Inflammatory macrophage treated with lipopolysaccharide for 1 hour (primary cell): ENCODE measurements around the gene NT5C3A.
"Not testable (repeated sequence)": the region's sequence is repeated elsewhere in the genome, so short reads cannot be mapped to it uniquely, and the experiment has no call there.

Source experiments
- DNase-seq, 2 donors: peaks; one replicate each; pipeline ENCODE4 v3.0.0-alpha.2; 2020 to 2022

NT5C3A gene

DNA sequence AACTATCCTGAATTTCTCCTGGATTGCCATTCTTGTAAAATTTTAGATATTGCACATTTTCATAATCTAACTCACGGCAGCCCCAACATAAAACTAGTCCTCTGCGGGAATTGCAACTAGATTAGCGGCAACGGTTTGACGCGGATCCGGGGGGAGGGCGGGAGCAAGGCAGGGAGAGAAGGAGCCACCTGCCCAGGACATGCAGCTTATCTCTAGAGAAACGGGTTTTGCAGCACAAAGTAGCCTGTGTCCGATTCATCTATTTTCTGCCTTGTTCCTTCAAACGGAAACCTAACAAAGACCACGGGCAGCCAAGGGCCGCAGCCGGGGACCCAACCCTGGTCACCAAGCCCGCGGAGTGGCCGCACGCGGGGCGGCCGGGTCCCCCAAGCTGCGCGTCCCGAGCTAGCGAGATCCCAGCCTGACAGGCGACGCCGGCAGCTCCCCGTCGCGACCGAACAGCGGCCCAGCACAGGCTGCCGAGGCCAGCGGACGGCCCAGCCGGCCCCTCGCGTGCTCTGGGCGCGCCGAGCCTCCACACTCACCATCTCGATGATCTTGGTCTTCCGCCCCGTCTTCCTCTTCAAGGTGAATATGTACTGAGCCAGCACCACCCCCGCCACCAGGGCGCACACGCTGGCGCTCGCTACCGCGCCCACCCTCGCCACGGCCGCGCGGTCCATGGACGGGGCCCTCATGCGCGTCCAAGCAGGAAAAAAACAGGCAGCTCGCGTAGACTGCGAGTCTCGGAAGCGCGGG, at the start of gene NT5C3A:
NT5C3A (minus strand) TSS at position 754 of the 759 bp plus-strand sequence; CDS start at position 683, 71 bp downstream.
- DNase-seq: peak; percentile 19 to 24

DNA sequence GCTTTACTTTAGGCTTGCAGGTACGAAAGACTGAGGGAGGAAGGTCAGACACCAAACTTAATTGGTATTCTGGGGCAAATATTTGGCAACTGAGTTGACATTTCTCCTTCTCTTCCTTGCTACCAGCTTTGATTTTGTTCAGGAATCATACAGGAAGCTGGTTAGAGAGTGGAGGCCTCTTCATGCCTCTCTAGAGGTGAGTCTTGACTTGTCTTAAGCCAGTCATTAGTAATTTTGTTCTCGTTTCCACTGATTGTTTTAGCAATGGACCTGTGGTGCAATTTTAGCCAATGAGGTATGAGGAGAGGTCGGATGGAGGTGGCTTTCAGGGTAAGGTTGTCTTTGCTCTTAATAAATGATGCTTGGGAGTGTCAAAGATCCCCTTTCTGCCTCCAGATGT, 49.0 kb upstream of the NT5C3A start:
- DNase-seq: no peak

DNA sequence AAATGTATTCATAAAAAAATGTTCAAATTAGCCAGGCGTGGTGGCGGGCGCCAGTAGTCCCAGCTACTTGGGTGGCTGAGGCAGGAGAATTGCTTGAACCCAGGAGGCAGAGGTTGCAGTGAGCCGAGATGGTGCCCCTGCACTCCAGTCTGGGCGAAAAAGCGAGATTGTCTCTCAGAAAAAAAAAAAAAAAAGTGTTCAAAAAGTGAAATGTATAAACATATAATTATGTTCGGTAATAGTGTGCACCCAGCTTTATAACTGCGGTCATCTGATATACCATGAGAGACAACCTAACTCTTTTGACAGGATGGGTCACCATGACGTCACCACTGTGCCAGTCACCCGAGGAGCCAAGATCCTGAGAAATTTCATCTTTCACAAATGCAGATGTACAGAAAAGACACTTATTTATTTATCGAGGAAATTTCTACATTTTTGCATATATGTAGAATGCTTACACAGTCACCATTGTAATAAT, 47.2 kb upstream of the NT5C3A start:
- peak; percentile 24 to 27 for DNase-seq

DNA sequence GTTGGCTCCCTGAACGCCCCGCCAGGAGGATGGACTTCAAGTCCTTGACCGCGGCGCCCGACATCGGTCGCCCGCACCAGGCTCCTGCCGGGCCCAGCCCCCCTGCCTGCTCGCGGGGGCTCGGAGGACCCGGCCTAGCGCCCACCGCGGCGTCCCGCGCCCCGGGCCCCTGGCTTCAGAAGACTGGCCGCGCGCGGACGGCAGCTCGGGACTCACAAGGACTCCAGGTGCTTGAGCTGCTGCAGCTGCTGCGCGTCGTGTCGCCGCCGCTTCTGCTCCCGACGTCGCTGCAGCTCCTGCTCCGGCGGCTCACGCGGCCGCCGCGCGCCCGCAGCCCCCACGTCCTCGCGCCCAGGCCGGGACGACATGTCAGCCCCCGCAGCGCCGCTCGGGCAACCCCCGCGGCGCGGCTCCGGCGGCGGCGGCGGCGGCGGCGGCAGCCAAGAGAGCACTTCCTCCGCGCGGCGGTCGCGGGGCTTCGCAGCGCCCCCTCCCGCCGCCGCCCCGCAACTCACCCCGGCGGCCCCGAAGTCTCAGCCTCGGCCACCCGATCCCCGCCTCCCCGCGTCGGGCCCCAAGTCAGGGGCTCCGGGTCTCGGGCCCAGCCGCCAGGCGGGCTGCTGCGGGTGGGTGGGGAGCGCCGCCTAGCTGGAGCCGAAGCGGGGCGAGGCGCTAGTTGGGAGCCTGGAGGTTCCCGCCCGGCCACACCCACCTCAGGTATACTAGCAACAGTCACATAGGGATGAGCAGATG, 46.6 kb upstream of the NT5C3A start, which contains the start of gene RP9:
RP9 (minus strand) TSS at position 400 of the 753 bp plus-strand sequence; CDS start at position 368, 32 bp downstream.
- DNase-seq: peak; percentile 63 to 77

DNA sequence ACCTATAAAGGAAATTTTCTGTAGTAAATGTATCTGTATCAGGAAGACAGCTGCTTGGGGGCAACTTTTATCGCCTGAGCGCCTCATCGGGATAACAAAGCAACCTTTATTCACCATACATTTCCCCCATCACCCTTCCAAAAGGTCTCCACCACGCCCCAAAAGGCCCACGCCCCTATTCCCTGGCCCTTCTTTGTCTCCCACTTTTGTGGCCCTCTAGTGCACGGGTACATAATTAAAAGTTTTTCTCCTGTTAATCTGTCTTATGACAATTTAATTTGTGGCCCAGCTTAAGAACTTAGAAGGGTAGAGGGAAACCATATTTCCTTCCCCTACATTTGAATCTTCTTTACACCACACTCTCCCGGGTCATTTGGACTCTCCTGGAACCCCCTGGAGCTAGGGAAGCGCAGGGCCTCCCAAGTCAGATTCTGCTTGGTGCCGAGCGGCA, 46.0 kb upstream of the NT5C3A start:
- DNase-seq: peak; percentile 20 to 34

DNA sequence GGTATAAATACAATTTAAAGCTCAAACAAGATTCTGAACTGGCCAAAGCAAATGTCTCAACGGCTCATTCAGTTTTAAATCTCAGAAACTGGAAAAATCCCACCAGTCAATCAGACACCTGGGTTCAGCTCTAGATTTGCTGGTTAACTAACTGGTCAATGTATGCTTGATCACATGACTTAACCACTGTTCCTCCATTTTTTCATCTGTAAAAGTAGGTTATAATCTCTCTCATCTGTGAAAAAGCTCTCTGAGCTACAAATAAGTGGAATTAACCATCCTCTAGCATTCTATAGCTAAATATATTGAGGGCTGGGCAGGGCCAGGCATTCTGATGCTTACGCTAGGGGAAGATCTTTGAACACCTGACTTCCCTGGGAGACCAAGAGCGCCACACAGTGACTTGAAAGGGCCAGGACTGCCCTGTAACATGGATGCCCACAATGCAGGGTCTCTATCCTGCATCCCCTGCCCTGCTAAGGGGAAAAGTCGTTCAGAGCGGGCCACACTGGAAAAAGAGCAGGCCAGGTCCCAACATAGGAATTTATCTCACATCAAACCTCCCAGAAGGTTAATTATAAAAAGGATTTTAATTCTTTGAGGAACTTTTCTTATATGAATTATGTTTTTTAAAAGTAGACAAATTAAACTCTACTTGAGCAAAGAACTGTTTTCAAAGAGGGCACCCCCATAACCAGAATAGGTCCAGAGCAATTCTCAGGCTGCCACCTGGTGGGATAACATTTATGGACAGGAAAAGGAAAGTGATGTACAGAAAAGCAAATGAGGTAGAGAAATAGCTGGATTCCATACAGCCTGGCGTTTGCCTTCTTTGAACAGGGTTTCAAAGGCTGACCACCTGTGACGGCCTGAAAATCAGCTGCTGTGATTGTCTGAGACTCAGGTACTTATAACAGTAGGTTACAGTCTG, 44.8 kb upstream of the NT5C3A start:
- peak; percentile 35 to 44 for DNase-seq

DNA sequence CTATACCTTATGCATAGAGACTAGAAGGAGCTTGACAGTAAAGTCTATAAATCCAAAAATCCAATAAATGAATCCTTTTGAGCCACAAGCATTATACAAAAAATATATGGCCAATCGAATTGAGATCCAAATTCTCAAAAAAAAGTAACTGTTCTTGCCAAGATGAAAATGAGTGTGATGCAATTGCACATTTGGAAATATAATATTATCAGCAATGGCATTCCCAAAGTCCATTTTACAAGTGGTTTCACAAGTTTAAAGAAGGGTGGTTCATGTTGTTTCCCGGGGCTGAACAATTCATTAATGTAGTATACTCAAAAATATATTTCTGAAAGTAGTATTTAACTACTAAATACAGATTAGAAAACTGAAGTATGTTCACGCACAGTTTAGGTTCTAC, 39.3 kb upstream of the NT5C3A start:
- no peak for DNase-seq

DNA sequence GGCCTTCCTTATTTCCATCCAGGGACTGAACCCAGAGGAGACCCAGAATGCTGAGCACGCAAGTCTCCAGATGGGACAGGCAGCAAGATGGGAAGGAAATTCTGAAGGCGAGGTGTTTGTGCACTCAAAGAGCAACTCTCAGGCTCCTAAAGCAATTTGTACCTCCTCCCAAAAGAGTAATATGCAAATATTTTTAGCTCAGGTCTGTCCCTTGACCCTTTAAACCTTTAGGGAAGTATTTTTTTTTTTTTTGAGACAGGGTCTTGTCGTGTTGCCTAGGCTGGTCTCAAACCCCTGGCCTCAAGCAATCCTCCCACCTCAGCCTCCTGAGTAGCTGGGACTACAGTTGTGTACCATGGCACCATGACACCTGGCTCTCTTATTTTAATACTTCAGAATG, 38.2 kb upstream of the NT5C3A start:
- DNase-seq: no peak

DNA sequence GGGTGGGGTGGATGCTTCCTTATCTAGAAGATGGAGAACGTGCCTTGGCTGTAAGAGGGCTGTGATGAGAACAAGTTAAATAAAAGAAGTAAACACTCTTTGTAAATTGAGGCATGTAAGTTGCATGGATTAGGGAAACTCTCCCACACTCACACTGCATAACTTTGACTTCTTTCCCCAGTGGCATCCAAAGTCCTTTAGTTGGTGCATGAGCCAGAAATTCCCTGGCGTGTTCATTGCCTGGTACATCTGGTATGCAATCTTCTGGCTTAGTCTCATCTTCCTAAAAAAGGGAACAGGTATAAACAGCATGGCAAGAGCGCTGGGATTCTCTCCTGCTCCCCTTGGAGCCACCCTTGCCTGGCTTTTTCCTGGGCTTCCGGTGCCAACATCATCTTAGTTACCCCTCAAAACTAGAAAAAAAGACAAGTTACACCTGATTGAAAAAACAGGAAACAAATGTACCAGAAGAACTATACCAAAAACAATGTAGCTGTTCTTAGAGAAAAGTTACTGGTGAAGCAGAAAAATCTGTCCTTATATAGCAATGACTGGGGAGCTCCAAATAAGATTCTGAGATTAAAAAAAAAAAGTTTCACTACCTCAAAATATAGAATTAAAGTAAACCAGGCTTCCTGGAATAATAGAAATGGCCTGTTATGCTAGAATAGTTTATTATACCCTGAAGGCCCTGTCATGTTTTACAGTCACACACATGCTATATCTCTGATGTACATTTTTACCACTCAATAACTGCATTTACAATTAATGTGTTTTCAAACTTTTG, 36.8 kb upstream of the NT5C3A start:
- no peak for DNase-seq

DNA sequence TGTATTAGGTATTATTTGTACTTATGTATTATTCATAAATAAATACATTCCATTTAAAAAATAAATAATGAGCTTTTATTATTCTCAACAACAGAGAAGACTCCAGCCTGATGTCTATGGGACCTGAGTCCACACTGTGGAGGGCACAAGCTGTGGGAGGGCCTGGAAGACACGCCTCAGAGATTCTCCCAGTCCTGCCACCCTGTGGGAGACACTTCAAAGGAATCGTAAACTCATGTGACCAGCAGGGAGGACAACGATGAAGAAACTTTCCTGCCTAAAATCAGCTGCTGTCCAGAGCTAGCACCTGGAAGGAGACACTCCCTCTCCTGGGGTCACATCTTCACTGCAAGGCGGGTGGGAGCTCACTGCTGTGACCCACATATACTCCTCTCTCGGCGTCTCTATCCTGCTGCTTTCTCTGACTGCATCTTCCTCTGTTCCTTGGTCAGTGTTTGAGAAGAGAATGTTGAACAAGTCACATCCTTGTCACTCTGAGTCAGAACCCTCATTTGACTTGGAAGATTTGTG, 32.2 kb upstream of the NT5C3A start:
- not testable (repeated sequence) for DNase-seq

DNA sequence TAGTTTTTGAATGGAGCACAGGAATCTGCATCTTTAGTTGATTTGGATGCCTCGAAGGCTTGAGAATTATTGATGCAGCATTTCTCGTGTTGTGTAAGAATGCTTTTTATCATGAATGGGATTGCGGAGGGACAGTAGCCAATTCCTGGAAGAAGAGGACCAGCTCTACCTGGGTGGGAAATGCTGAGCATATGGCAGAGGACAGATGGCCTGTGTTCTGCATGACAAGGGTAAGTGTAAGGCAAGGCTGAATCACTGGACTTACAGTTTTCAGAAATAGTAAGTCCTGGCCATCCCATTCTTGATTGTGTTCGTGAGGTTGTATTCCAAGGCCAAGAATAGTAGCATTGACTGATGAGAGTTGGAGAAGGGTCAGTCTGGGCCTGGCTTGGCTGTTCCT, 30.7 kb upstream of the NT5C3A start:
- DNase-seq: no peak

DNA sequence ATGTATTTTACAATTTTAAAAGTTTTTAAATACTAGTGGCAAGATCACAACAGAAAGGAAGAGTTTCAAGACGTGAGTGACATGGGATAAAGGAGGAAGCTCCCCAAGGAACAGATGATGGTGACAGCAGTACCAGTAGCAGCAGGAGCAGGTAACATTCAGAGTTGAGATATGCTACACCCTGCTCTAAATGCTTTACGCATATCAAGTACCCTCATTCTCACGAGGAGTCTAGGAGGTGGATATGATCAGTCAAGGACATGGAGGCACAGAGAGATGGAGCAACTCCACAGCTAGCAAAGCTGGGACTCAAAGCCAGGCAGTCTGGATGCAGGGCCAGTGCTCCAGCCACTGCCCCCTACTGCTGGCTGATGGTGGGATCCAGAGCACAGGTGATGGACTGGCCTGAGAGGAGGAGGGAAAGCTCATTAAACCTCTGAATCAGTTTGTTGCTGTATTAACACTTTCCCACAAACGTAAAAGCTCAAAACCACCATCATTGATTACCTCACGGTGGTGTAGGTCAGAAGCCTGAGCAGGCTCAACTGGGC, 29.1 kb upstream of the NT5C3A start:
- DNase-seq: no peak

DNA sequence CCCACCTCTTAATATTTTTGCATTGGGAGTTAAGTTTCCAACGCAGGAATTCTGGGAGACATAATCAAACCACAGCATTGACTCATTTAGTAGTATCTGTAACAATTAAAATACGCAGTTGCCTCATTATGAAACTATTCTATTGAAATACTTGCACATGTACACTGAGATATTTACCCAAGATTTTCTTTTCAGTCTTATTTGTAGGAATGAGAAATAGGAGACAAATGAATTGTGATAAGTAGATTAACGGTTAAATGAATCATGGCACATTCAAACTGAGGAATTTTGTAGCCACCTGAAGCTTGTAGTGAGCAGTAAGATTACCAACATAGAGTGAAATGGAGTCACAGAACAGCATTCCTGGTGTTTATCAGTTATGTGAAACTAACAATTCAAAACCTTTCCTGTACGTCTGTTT, 28.5 kb upstream of the NT5C3A start:
- no peak for DNase-seq

DNA sequence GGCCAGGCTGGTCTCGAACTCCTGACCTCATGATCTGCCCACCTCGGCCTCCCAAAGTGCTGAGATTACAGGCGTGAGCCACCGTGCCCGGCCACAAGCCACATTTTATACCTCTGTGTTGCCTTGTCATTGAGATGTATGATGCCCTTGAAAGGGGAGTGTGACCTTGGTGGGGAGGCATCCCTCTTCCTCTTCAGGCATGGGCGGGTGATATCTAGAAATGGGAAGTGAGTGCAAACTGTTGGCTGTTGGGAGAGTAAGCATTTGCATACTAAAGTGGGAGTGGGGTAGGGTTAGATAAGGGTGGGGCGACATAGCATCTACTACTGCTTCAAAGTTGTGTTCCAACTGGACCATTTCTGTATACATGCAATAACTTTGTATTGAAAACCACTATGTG, 26.6 kb upstream of the NT5C3A start:
- no peak for DNase-seq

DNA sequence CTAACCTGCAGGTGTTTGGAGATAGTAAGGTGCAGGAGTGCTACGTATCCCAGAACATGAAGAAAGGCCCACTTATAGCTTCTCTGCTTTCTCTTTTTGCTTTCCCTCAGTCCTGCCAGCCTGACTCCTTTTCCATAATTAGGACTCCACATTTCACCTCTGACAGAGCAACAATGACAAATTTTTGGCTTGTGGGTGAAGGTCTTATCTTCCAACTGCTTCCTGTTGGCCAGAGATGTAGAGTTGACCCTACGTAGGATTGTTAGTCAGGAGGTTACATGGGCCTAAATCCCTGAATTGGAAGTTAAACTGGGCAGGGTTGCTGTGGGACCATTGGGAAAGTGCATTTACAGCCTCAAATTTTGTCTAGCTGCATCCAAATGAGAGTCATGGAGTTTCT, 25.3 kb upstream of the NT5C3A start:
- no peak for DNase-seq

DNA sequence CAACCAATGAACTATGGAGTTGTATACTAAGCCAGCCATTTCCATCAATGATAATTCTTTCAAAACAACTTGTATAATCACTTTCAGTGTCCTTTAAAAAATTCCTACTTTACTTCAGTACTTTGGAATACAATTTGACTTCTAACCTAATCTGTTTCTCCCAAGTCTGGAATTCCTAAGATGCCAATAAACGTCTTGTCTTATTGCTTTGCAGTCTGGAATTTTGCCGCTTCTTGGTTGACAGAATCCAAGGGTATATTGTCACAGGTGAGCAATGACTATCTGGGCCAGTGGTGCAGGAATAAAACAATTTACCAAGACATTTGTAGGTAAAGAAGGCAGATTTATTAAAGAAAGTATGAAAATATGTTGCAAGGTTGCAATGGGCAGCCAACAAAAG, 24.8 kb upstream of the NT5C3A start:
- no peak for DNase-seq

DNA sequence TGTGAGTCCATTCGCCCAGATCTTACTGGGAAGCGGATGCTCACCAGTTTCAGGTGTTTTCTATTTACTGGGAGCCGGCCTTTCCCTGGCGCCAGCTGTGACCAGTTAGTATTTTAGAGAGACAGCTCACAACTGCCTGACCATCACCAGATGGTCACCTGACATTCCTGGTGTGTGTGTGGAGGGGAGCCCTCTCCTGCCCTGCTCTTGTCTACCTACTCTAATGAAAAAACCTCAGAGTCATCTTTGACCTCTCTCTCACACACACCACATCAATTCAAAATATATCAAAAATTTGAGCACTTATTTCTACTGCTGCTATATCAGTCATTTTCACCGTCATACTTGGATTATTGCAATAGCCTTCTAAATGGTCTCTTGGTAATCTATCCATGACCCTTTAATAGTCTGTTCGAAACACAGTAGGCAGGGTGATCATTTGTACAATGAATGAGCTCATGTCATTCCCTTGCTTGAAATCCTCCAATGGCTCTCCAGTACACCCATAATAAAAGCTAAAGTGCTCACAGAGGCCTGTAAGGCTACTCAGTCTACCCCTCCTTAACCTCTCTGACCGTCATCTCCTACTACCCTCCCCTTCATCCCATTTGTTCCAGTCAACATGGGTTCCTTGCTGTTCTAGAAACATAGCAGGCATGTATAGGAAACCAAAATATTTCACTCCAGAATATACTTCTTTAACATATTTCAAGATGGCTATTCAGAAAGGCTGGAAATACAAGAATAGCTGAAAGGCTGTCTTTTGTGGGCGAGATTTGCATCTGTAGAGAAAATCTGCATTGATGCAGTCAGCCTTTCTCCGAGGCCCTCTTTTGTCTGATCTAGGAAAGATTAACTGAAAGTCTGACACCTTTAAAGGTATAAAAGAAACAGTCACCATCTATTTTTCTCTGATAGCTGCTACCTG, 17.5 kb upstream of the NT5C3A start:
- no peak for DNase-seq

DNA sequence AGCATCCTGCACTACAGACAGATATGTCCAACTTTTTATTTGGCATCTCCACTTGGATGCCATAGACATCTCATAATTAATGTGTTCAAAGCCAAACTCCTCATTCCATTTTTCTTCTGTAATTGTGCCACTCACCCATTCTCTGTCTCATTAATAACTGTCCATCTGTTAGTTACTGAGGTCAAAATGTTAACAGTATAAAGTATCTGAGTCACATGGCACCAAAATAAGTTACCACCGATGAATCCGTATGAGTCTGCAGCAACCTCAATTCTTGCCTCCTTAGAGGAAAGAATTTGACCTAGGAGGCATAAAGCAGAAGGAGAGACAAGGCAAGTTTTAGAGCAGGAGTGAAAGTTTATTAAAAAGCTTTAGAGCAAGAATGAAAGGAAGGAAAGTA, 16.5 kb upstream of the NT5C3A start:
- DNase-seq: no peak

DNA sequence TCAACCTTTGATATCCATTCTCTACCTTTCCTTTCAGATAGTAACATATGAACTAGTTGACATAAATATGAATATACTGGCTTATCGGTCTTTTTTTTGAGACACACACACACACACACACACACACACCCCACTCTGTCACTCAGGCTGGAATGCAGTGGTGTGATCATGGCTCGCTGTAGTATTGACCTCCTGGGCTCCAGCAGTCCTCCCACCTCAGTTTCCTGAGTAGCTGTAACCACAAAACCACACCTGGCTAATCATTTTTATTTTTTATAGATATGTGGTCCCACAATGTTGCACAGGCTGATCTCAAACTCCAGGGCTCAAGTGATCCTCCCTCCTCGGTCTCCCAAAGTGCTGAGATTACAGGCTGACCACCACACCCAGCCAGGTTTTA, 14.2 kb upstream of the NT5C3A start:
- DNase-seq: no peak

DNA sequence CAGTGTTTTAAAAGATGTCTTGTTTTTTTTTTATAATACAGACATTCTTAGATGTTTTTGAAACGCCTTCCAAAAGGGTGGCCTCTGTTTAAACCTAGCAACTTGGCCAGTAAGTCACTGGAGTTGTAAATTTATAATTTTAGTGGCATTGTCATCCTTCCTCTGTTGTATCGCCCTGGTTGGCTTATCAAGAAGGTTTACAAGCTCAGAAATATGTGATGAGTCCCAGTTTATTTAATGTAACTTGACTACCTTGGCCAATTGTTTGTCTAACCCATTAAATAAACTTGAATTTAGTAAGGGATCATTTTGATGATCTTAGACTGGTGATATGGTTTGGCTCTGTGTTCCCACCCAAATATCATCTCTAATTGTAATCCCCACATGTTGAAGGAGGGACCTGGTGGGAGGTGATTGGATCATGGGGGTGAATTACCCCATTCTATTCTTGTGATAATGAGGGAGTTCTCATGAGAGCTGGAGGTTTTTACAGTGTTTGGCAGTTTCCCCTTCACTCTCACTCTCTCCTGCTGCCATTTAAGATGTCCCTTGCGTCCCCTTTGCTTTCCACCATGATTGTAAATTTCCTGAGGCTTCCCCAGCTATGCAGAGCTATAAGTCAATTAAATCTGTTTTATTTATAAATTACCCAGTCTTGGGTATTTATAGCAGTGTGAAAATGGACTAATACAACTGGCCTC, 13.4 kb upstream of the NT5C3A start:
- DNase-seq: no peak
